PC-9 (cell line): ENCODE measurements around the gene KHK. TPM values are rescaled to one million over a fixed set of nuclear protein-coding genes. Genes with fewer than 3 reads are reported as not detected.

Experiments
- BruUV-seq: library from RNA; stranded (reverse); fragments of 400-500 nt; replicated peaks from 2 replicates; lab custom pipeline; 2021; lab: Mats Ljungman, UMichigan
- CTCF ChIA-PET: fragments of 300-600 bp; sonication (Branson Sonifier 250); formaldehyde crosslinking; loops from one replicate; lab custom pipeline; 2022; ENCODE audit warnings: antibody characterized with exemption; lab: Charles Lee
- POLR2A ChIA-PET: fragments of 300-600 bp; sonication (Branson Sonifier 250); formaldehyde crosslinking; loops from one replicate; lab custom pipeline; 2022; ENCODE audit warnings: antibody characterized with exemption; ENCODE audit not compliant: unreplicated experiment; lab: Charles Lee
- DNase-seq, 2 experiments: peaks; one replicate each; pipeline versions ENCODE4 v3.0.0 to v3.0.0-alpha.2; 2015 to 2022; ENCODE audit warnings: mixed read lengths in 1 of 2
- H2AFZ ChIP-seq: fragments of 200-600 bp; sonication (generic); 2 replicates; pipeline ENCODE4 v1.8.1; 2017; ENCODE audit warnings: antibody characterized with exemption
- H3F3A ChIP-seq: fragments of 200-600 bp; sonication (generic); 2 replicates; pipeline ENCODE4 v1.8.1; 2017; ENCODE audit warnings: antibody characterized with exemption, mild to moderate bottlenecking, low read depth; ENCODE audit not compliant: insufficient read depth
- H3K27ac ChIP-seq: fragments of 200-600 bp; sonication (generic); 2 replicates; pipeline ENCODE4 v1.6.1; 2016; ENCODE audit warnings: mixed run types
- H3K27me3 ChIP-seq: fragments of 200-600 bp; sonication (generic); 2 replicates; pipeline ENCODE4 v1.6.1; 2016; ENCODE audit warnings: low read depth, mixed run types; ENCODE audit not compliant: insufficient read depth
- H3K36me3 ChIP-seq: fragments of 200-600 bp; sonication (generic); 2 replicates; pipeline ENCODE4 v1.6.1; 2016; ENCODE audit warnings: low read depth, mixed run types
- H3K4me1 ChIP-seq: fragments of 200-600 bp; sonication (generic); replicated peaks from 2 replicates; pipeline ENCODE4 v1.6.1; 2016; ENCODE audit warnings: mixed run types; ENCODE audit not compliant: insufficient read depth
- H3K4me2 ChIP-seq: fragments of 200-600 bp; sonication (generic); 2 replicates; pipeline ENCODE4 v1.6.1; 2017; ENCODE audit warnings: mixed run types
- H3K4me3 ChIP-seq: fragments of 200-600 bp; sonication (generic); 2 replicates; pipeline ENCODE4 v1.6.1; 2016; ENCODE audit warnings: mixed run types
- H3K79me2 ChIP-seq: fragments of 200-600 bp; sonication (generic); 2 replicates; pipeline ENCODE4 v1.6.1; 2017; ENCODE audit warnings: low read depth, mixed run types
- H3K9me2 ChIP-seq: fragments of 200-600 bp; sonication (generic); 2 replicates; pipeline ENCODE4 v1.8.1; 2017; ENCODE audit warnings: mild to moderate bottlenecking; ENCODE audit not compliant: insufficient read depth
- H3K9me3 ChIP-seq: fragments of 200-600 bp; sonication (generic); 2 replicates; pipeline ENCODE4 v1.8.1; 2016; ENCODE audit warnings: low read depth; ENCODE audit not compliant: insufficient read depth
- H4K20me1 ChIP-seq: fragments of 200-600 bp; sonication (generic); 2 replicates; pipeline ENCODE4 v1.8.1; 2017; ENCODE audit not compliant: insufficient read depth
- CTCF ChIP-seq: fragments of 200-600 bp; sonication (generic); conservative IDR thresholded peaks from 2 replicates; pipeline ENCODE4 v1.6.1; 2017; ENCODE audit warnings: mixed run types, antibody characterized with exemption, mild to moderate bottlenecking, moderate library complexity
- EZH2 ChIP-seq: fragments of 200-600 bp; sonication (generic); IDR thresholded peaks from 2 replicates; pipeline ENCODE4 v1.8.0; 2017; ENCODE audit warnings: antibody characterized with exemption, low read depth
- intact Hi-C: fragments of 100-400 bp; cut with micrococcal nuclease; formaldehyde crosslinking; loops from one replicate; pipeline ENCODE4 v1.10.0; 2022; ENCODE audit not compliant: unreplicated experiment
- total RNA-seq: library from RNA; stranded (reverse); gene quantifications from 2 replicates; pipeline ENCODE4 v1.2.3, GENCODE V29; 2021

The KHK gene
- total RNA-seq, 1 experiment from 2014 or later = 4.4 TPM

- intact Hi-C loops = no loop called here
- 0 out of 2 replicates have a peak, but pooled peaks cover 6% of the 10 kb centered on the region for H4K20me1 ChIP-seq
- POLR2A ChIA-PET = no interaction called here
Observed at GRCh38 chr2:27069961-27070618, 16.5 kb upstream of the KHK start.

GRCh38 chr2:27070653-27071276, 15.8 kb upstream of the KHK start:
- Histone ChIP-seq H4K20me1 (0 out of 2 replicates have a peak, but pooled peaks cover 6% of the 10 kb centered on the region), H3K27ac (0 out of 2 replicates have a peak overlapping the region, but pooled peaks have one; percentile 2), H3K4me2 (peak overlapping the region; percentile 94), H3K79me2 (peaks cover 29% of the 10 kb centered on the region), H2AFZ (peak overlapping the region; percentile 84), H3K9me2 (no peaks in the 10 kb centered on the region), H3F3A (peaks cover 5% of the 10 kb centered on the region; the same call in 1 of the 2 replicates), H3K9me3 (no peaks in the 10 kb centered on the region), H3K27me3 (no peaks in the 10 kb centered on the region), H3K4me3 (peak overlapping the region; percentile 90), H3K36me3 (peaks cover 14% of the 10 kb centered on the region), H3K4me1 (peaks cover 11% of the 10 kb centered on the region)
- ChIA-PET CTCF (interaction anchor here (0.6 kb wide), 1 partner anchor 197 kb away, joined by 3 read pairs; no protein-coding TSS in a partner anchor), POLR2A (interaction anchor here (0.6 kb wide), 1 partner anchor 369 kb away, joined by 5 read pairs; no protein-coding TSS in a partner anchor)
- intact Hi-C loops = no loop called here
- TSS peak; percentile 61 for BruUV-seq
- DNase-seq = no peak
- TF ChIP-seq EZH2 (no peak), CTCF (no peak)

More at GRCh38 chr2:27069961-27070618, 16.5 kb upstream of the KHK start:
- H3K27ac ChIP-seq = no peak overlapping the region
- no peaks in the 10 kb centered on the region for H3K27me3 ChIP-seq
- H3K9me3 ChIP-seq = no peaks in the 10 kb centered on the region
- H3K36me3 ChIP-seq = peaks cover 19% of the 10 kb centered on the region
- CTCF ChIA-PET = no interaction called here
- peaks cover 11% of the 10 kb centered on the region for H3K4me1 ChIP-seq
- peaks cover 29% of the 10 kb centered on the region for H3K79me2 ChIP-seq
- H3K4me3 ChIP-seq = peak overlapping the region; percentile 90
- H3K4me2 ChIP-seq = peak overlapping the region; percentile 94
- DNase-seq = no peak
- no peak for TF ChIP-seq CTCF
- no peak for TF ChIP-seq EZH2
- no peaks in the 10 kb centered on the region for H3K9me2 ChIP-seq
- peaks cover 9% of the 10 kb centered on the region; the same call in 1 of the 2 replicates for H3F3A ChIP-seq
- H2AFZ ChIP-seq = no peak overlapping the region
- BruUV-seq = no TSS peak

GRCh38 chr2:27071277-27071989, 15.1 kb upstream of the KHK start, which contains the start of gene OST4:
Gene OST4, minus strand, starts transcription at chr2:27071654.
- Histone ChIP-seq H4K20me1 (0 out of 2 replicates have a peak, but pooled peaks cover 6% of the 10 kb centered on the region), H3K79me2 (peaks cover 29% of the 10 kb centered on the region), H3F3A (peaks cover 9% of the 10 kb centered on the region; the same call in 1 of the 2 replicates), H3K36me3 (peaks cover 14% of the 10 kb centered on the region), H3K4me3 (peak within 1 kb of the TSS; percentile 90), H3K27ac (0 out of 2 replicates have a peak within 1 kb of the TSS, but pooled peaks have one; percentile 2), H3K9me2 (no peaks in the 10 kb centered on the region), H3K9me3 (no peaks in the 10 kb centered on the region), H2AFZ (peak within 1 kb of the TSS; percentile 88), H3K4me2 (peak within 1 kb of the TSS; percentile 94), H3K27me3 (0 out of 2 replicates have a peak, but pooled peaks cover 2% of the 10 kb centered on the region), H3K4me1 (peaks cover 11% of the 10 kb centered on the region)
- ChIA-PET POLR2A (interaction anchor here (0.6 kb wide), 2 partner anchors 298 to 368 kb away, joined by 3 to 5 read pairs; no protein-coding TSS in a partner anchor), CTCF (interaction anchor here (0.6 kb wide), 1 partner anchor 196 kb away, joined by 3 read pairs; no protein-coding TSS in a partner anchor)
- no TSS peak for BruUV-seq
- DNase-seq = peak; percentile 78 to 92
- intact Hi-C loops = no loop called here
- TF ChIP-seq CTCF (no peak; the same call in 1 of the 2 replicates), EZH2 (no peak)
